OCI-LY1 (cell line): ENCODE data around the gene PIAS3.

ENCODE experiments used
- H2AFZ ChIP-seq: fragments of 200-600 bp; sonication (generic), shearing (Covaris generic); 2 replicates; pipeline ENCODE4 v1.6.0; 2014; ENCODE audit warnings: antibody characterized with exemption, mild to moderate bottlenecking, low read length
- H3F3A ChIP-seq: fragments of 200-600 bp; sonication (generic), shearing (Covaris generic); 2 replicates; pipeline ENCODE4 v1.6.0; 2014; ENCODE audit warnings: mild to moderate bottlenecking, antibody characterized with exemption, low read length, moderate library complexity; ENCODE audit not compliant: insufficient read depth
- H3K27ac ChIP-seq: fragments of 200-600 bp; sonication (generic); 2 replicates; pipeline ENCODE4 v1.5.1; 2014; ENCODE audit warnings: low read length, mixed run types, mild to moderate bottlenecking, low read depth; ENCODE audit not compliant: poor library complexity, severe bottlenecking
- H3K27me3 ChIP-seq: fragments of 200-600 bp; sonication (generic); 2 replicates; pipeline ENCODE4 v1.6.0; 2014; ENCODE audit warnings: antibody characterized with exemption, mild to moderate bottlenecking, low read length, moderate library complexity; ENCODE audit not compliant: insufficient read depth
- H3K36me3 ChIP-seq: fragments of 200-600 bp; sonication (generic); 2 replicates; pipeline ENCODE4 v1.6.1; 2014; ENCODE audit warnings: mild to moderate bottlenecking, antibody characterized with exemption, low read length, moderate library complexity, mixed read lengths; ENCODE audit not compliant: insufficient read depth
- H3K4me1 ChIP-seq: fragments of 200-600 bp; sonication (generic); 2 replicates; pipeline ENCODE4 v1.5.1; 2014; ENCODE audit warnings: mild to moderate bottlenecking, low read length, moderate library complexity; ENCODE audit not compliant: insufficient read depth, severe bottlenecking
- H3K4me2 ChIP-seq: fragments of 200-600 bp; sonication (generic), shearing (Covaris generic); 2 replicates; pipeline ENCODE4 v1.6.1; 2014; ENCODE audit warnings: low read length
- H3K4me3 ChIP-seq: fragments of 200-600 bp; sonication (generic); 2 replicates; pipeline ENCODE4 v1.5.1; 2014; ENCODE audit warnings: low read length, low read depth, mild to moderate bottlenecking, mixed read lengths; ENCODE audit not compliant: poor library complexity, severe bottlenecking
- H3K79me2 ChIP-seq: fragments of 200-600 bp; shearing (Covaris generic); 2 replicates; pipeline ENCODE4 v1.6.1; 2016; ENCODE audit warnings: mixed run types, low read length, mixed read lengths; ENCODE audit not compliant: insufficient read depth
- H3K9ac ChIP-seq: fragments of 200-600 bp; sonication (generic), shearing (Covaris generic); 2 replicates; pipeline ENCODE4 v1.6.1; 2014; ENCODE audit warnings: mild to moderate bottlenecking, low read length, mixed read lengths
- H3K9me2 ChIP-seq: fragments of 200-600 bp; sonication (generic), shearing (Covaris generic); 2 replicates; pipeline ENCODE4 v1.6.1; 2014; ENCODE audit warnings: low read depth, mild to moderate bottlenecking, low read length, mixed read lengths
- H3K9me3 ChIP-seq: fragments of 200-600 bp; shearing (Covaris generic); 2 replicates; pipeline ENCODE4 v1.6.1; 2014; ENCODE audit warnings: low read length, mixed read lengths
- H4K20me1 ChIP-seq: fragments of 200-600 bp; sonication (generic), shearing (Covaris generic); 2 replicates; pipeline ENCODE4 v1.6.0; 2016; ENCODE audit warnings: mild to moderate bottlenecking, low read length; ENCODE audit not compliant: insufficient read depth
- EZH2 ChIP-seq: fragments of 200-600 bp; sonication (generic), shearing (Covaris generic); IDR thresholded peaks from 2 replicates; pipeline ENCODE4 v1.8.0; 2017; ENCODE audit warnings: borderline replicate concordance, mixed run types, mild to moderate bottlenecking, antibody characterized with exemption, low read length, moderate library complexity, mixed read lengths
- TF ChIP-seq, protein P1 (sequence below): fragments of 200-600 bp; sonication (generic), shearing (Covaris generic); IDR thresholded peaks from 2 replicates; pipeline ENCODE4 v1.5.1; 2017; ENCODE audit warnings: mild to moderate bottlenecking, antibody characterized with exemption, low read length, moderate library complexity, mixed read lengths

The PIAS3 gene

DNA sequence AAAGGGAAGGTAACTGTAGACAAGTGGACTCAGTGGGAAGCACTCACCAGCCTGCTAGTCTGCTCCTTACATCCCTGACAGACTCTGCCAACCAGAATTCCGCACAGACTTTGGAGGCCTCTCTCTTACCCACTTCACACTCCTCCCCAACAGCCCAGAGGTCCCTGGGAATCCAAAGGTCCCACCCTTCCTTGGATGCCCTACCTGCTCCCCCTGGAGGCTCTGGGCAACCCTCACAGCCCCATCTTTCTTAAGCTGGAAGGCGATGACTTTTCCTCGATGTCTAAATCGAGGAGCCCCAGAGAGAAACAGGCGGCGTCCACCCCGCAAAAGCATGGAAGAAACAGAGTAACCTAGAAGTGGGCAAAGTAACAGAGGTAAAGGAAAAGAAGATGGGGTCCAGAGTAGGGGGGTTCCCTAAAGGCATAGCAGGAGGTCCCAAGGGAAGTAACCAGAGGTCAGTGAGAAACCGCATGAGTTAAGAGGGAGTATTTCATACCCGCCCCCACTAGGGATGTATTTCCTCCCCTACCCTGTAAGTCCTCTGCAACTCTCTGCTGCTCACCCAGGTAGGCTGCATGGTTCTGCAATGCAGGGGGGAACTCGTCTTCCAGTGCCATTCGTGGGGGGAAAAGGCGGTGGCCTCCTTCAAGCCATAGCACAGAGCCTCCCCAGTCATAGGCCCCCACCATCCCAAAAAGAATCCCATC, 42.6 kb upstream of the PIAS3 start:
- Histone ChIP-seq H3K9ac (no peak overlapping the region), H3K36me3 (no peaks in the 10 kb centered on the region), H3K27me3 (no peaks in the 10 kb centered on the region), H3K9me2 (no peaks in the 10 kb centered on the region), H4K20me1 (no peaks in the 10 kb centered on the region), H3K4me2 (no peak overlapping the region), H3K9me3 (no peaks in the 10 kb centered on the region), H3K79me2 (no peaks in the 10 kb centered on the region), H3F3A (no peaks in the 10 kb centered on the region), H3K27ac (no peak overlapping the region), H2AFZ (no peak overlapping the region), H3K4me1 (no peaks in the 10 kb centered on the region), H3K4me3 (no peak overlapping the region)
- TF ChIP-seq EZH2 = no peak
- TF ChIP-seq, protein P1, sequence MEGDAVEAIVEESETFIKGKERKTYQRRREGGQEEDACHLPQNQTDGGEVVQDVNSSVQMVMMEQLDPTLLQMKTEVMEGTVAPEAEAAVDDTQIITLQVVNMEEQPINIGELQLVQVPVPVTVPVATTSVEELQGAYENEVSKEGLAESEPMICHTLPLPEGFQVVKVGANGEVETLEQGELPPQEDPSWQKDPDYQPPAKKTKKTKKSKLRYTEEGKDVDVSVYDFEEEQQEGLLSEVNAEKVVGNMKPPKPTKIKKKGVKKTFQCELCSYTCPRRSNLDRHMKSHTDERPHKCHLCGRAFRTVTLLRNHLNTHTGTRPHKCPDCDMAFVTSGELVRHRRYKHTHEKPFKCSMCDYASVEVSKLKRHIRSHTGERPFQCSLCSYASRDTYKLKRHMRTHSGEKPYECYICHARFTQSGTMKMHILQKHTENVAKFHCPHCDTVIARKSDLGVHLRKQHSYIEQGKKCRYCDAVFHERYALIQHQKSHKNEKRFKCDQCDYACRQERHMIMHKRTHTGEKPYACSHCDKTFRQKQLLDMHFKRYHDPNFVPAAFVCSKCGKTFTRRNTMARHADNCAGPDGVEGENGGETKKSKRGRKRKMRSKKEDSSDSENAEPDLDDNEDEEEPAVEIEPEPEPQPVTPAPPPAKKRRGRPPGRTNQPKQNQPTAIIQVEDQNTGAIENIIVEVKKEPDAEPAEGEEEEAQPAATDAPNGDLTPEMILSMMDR = no peak

DNA sequence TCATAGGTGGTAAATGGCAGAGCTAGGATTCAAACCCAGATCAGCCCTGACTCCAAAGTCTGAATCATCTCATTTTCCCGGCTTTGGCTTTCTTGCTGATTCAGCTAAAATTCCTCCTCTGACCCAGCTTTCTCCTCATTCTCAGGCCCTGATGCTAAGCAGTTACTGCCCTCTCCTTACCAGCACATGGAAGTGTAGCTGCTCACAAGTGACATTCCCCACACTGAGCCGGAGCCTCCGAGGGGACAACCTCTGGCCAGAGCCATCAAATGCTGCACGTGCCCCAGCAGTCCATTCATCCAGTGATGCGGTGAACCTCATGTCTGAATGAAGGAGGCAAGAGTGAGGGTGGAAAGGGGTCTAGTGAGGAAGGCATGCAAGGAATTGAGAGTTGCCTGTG, 39.9 kb upstream of the PIAS3 start:
- no peaks in the 10 kb centered on the region for H3K9me3 ChIP-seq
- no peaks in the 10 kb centered on the region for H3K79me2 ChIP-seq
- no peak overlapping the region for H3K4me2 ChIP-seq
- no peak overlapping the region for H3K27ac ChIP-seq
- no peaks in the 10 kb centered on the region for H4K20me1 ChIP-seq
- H3K4me3 ChIP-seq = no peak overlapping the region
- no peak overlapping the region for H3K9ac ChIP-seq
- no peak overlapping the region for H2AFZ ChIP-seq
- H3F3A ChIP-seq = no peaks in the 10 kb centered on the region
- no peaks in the 10 kb centered on the region for H3K27me3 ChIP-seq
- H3K36me3 ChIP-seq = no peaks in the 10 kb centered on the region
- H3K9me2 ChIP-seq = no peaks in the 10 kb centered on the region
- H3K4me1 ChIP-seq = no peaks in the 10 kb centered on the region
- TF ChIP-seq, protein P1 = no peak
- TF ChIP-seq EZH2 = no peak

DNA sequence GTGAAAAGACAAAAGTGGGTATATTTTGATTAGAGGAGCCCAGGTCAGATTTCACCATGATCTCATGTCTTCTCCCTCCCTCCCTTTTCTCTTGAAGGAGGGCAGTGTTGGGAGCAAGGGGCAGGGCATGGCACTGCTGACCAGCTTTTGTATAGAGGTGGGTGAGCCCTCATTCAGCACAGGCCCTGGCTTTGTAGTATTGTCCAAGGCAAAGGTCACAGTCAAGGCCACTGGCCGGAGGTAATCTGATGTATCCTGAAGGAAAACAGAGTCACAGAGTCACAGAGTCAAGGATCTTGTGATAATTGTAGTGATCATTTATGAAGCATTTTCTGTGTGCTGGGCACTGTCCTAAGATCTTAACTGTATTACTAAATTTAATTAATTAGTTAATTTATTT, 39.1 kb upstream of the PIAS3 start:
- no peaks in the 10 kb centered on the region for H3K27me3 ChIP-seq
- H4K20me1 ChIP-seq = no peaks in the 10 kb centered on the region
- no peak overlapping the region for H3K9ac ChIP-seq
- H3K27ac ChIP-seq = no peak overlapping the region
- H3K4me1 ChIP-seq = no peaks in the 10 kb centered on the region
- no peaks in the 10 kb centered on the region for H3F3A ChIP-seq
- H3K9me3 ChIP-seq = no peaks in the 10 kb centered on the region
- no peaks in the 10 kb centered on the region for H3K9me2 ChIP-seq
- no peak overlapping the region for H3K4me2 ChIP-seq
- no peaks in the 10 kb centered on the region for H3K79me2 ChIP-seq
- no peaks in the 10 kb centered on the region for H3K36me3 ChIP-seq
- TF ChIP-seq EZH2 = no peak
- TF ChIP-seq, protein P1 = no peak
- H3K4me3 ChIP-seq = no peak overlapping the region
- no peak overlapping the region for H2AFZ ChIP-seq
